A673 (cell line): ENCODE results near the gene BAIAP2L2. TPM values are rescaled to one million over a fixed set of nuclear protein-coding genes. Genes with fewer than 3 reads are reported as not detected.

Experiments used
- BruUV-seq: library from RNA; stranded (reverse); fragments of 400-500 nt; replicated peaks from 2 replicates; lab custom pipeline; 2021; lab: Mats Ljungman, UMichigan
- CTCF ChIA-PET: fragments of 300-600 bp; sonication (Branson Sonifier 250); formaldehyde crosslinking; loops from one replicate; lab custom pipeline; 2022; ENCODE audit warnings: antibody characterized with exemption; lab: Charles Lee
- POLR2A ChIA-PET: fragments of 300-600 bp; sonication (Branson Sonifier 250); formaldehyde crosslinking; loops from one replicate; lab custom pipeline; 2022; ENCODE audit warnings: antibody characterized with exemption; ENCODE audit not compliant: low non-redundant PET; lab: Charles Lee
- DNase-seq: peaks from one replicate; pipeline ENCODE4 v3.0.0-alpha.2; 2015; ENCODE audit warnings: low spot score
- H3K27ac ChIP-seq: fragments of 200-600 bp; sonication (generic); 2 replicates; pipeline ENCODE4 v1.5.1; 2016; ENCODE audit warnings: mixed run types, low read depth, mild to moderate bottlenecking, mixed read lengths, antibody characterized with exemption, low read length; ENCODE audit not compliant: poor library complexity, severe bottlenecking
- H3K27me3 ChIP-seq: fragments of 200-600 bp; sonication (generic); replicated peaks from 2 replicates; pipeline ENCODE4 v1.6.1; 2017; ENCODE audit warnings: mixed run types, low read depth, mild to moderate bottlenecking, mixed read lengths, antibody characterized with exemption, low read length; ENCODE audit not compliant: insufficient read depth, poor library complexity
- H3K36me3 ChIP-seq: fragments of 200-600 bp; sonication (generic); 2 replicates; pipeline ENCODE4 v1.6.1; 2016; ENCODE audit warnings: mixed run types, mild to moderate bottlenecking, mixed read lengths, antibody characterized with exemption, low read length; ENCODE audit not compliant: insufficient read depth, poor library complexity, severe bottlenecking
- H3K4me1 ChIP-seq: fragments of 200-600 bp; sonication (generic); 2 replicates; pipeline ENCODE4 v1.6.1; 2017; ENCODE audit warnings: mixed run types, mild to moderate bottlenecking, mixed read lengths, antibody characterized with exemption, low read length; ENCODE audit not compliant: insufficient read depth, poor library complexity, severe bottlenecking
- H3K4me3 ChIP-seq: fragments of 200-600 bp; sonication (generic); 2 replicates; pipeline ENCODE4 v1.5.1; 2016; ENCODE audit warnings: low read depth, mixed run types, mild to moderate bottlenecking, mixed read lengths, low read length; ENCODE audit not compliant: poor library complexity, severe bottlenecking
- H3K9me3 ChIP-seq: fragments of 200-600 bp; sonication (generic); 2 replicates; pipeline ENCODE4 v1.6.1; 2016; ENCODE audit warnings: mixed run types, low read depth, mild to moderate bottlenecking, mixed read lengths, antibody characterized with exemption, low read length; ENCODE audit not compliant: poor library complexity, severe bottlenecking
- CTCF ChIP-seq: fragments of 300-800, 200-600 bp; sonication (generic); conservative IDR thresholded peaks from 2 replicates; pipeline ENCODE4 v1.5.1; 2017; ENCODE audit warnings: low read depth, mild to moderate bottlenecking, antibody characterized with exemption, low read length, moderate library complexity, mixed read lengths
- EZH2 ChIP-seq: fragments of 200-600 bp; sonication (generic); IDR thresholded peaks from 2 replicates; pipeline ENCODE4 v1.6.1; 2017; ENCODE audit warnings: borderline replicate concordance, low read depth, mild to moderate bottlenecking, mixed read lengths, antibody characterized with exemption, low read length; ENCODE audit not compliant: poor library complexity, severe bottlenecking
- intact Hi-C: fragments of 100-400 bp; cut with micrococcal nuclease; formaldehyde crosslinking; loops from one replicate; pipeline ENCODE4 v1.10.0; 2022; ENCODE audit not compliant: unreplicated experiment
- total RNA-seq: library from RNA; stranded (reverse); gene quantifications from 2 replicates; pipeline ENCODE4 v1.2.3, GENCODE V29; 2021

The BAIAP2L2 gene
- total RNA-seq, 1 experiment from 2014 or later = 2.5 TPM

GRCh38 chr22:38125751-38126201 is 15.3 kb upstream of the BAIAP2L2 start:
- Histone ChIP-seq H3K4me3 (no peak overlapping the region), H3K9me3 (no peaks in the 10 kb centered on the region), H3K27ac (no peak overlapping the region), H3K4me1 (no peaks in the 10 kb centered on the region), H3K36me3 (no peaks in the 10 kb centered on the region), H3K27me3 (no peaks in the 10 kb centered on the region)
- ChIA-PET CTCF (no interaction called here), POLR2A (no interaction called here)
- TF ChIP-seq EZH2 (no peak), CTCF (no peak)
- no peak for DNase-seq
- intact Hi-C loops = no loop called here
- no TSS peak for BruUV-seq

- Histone ChIP-seq H3K27ac (no peak overlapping the region), H3K4me1 (no peaks in the 10 kb centered on the region), H3K4me3 (no peak overlapping the region), H3K27me3 (no peaks in the 10 kb centered on the region), H3K36me3 (no peaks in the 10 kb centered on the region), H3K9me3 (no peaks in the 10 kb centered on the region)
- POLR2A ChIA-PET = no interaction called here
- no peak for TF ChIP-seq EZH2
- no peak for TF ChIP-seq CTCF
- BruUV-seq = no TSS peak
- no peak for DNase-seq
- intact Hi-C loops = no loop called here
- CTCF ChIA-PET = no interaction called here
Observed at GRCh38 chr22:38125038-38125610, 14.6 kb upstream of the BAIAP2L2 start.

GRCh38 chr22:38124236-38124974 is 13.9 kb upstream of the BAIAP2L2 start:
- CTCF ChIA-PET = no interaction called here
- no TSS peak for BruUV-seq
- no peaks in the 10 kb centered on the region for H3K4me1 ChIP-seq
- H3K4me3 ChIP-seq = no peak overlapping the region
- no peaks in the 10 kb centered on the region for H3K9me3 ChIP-seq
- intact Hi-C loops = no loop called here
- DNase-seq = no peak
- POLR2A ChIA-PET = no interaction called here
- H3K36me3 ChIP-seq = no peaks in the 10 kb centered on the region
- no peak for TF ChIP-seq CTCF
- no peak for TF ChIP-seq EZH2
- no peak overlapping the region for H3K27ac ChIP-seq
- H3K27me3 ChIP-seq = no peaks in the 10 kb centered on the region
